Ovary (tissue), 10 donors: Measurements from ENCODE around the gene GHRL. TPM values are rescaled to one million over a fixed set of nuclear protein-coding genes. Genes with fewer than 3 reads are reported as not detected.

Source experiments
- DNase-seq, 5 donors: peaks; one replicate each; pipeline ENCODE4 v3.0.0-alpha.2; 2019 to 2020
- H3K27ac ChIP-seq, 2 donors: fragments of 200-600 bp; one replicate each; pipeline versions ENCODE4 v1.5.1 to v1.8.0; 2019 to 2022
- H3K27me3 ChIP-seq: fragments of 200-600 bp; one replicate; pipeline ENCODE4 v1.8.0; 2022
- H3K36me3 ChIP-seq: fragments of 200-600 bp; sonication (generic); one replicate; pipeline ENCODE4 v1.5.1; 2019
- H3K4me1 ChIP-seq: one replicate; pipeline ENCODE4 v1.8.1; 2013; ENCODE audit warnings: mild to moderate bottlenecking, moderate library complexity; ENCODE audit not compliant: insufficient read depth
- H3K4me3 ChIP-seq: fragments of 200-600 bp; sonication (generic); one replicate; pipeline ENCODE4 v1.5.1; 2017
- H3K9me3 ChIP-seq, 2 donors: fragments of 200-600 bp in 1 of 2; sonication (generic) in 1 of 2; one replicate each; pipeline versions ENCODE4 v1.5.1 to v1.8.1; 2013 to 2019; ENCODE audit warnings: mild to moderate bottlenecking in 1 of 2, moderate library complexity in 1 of 2
- EP300 ChIP-seq: sonication (generic); formaldehyde crosslinking; IDR thresholded peaks from one replicate; pipeline ENCODE4 v1.6.1; 2017; ENCODE audit warnings: antibody characterized with exemption
- POLR2A ChIP-seq: fragments of 450-650 bp; IDR thresholded peaks from one replicate; pipeline ENCODE4 v1.6.1; 2017; ENCODE audit warnings: antibody characterized with exemption, mild to moderate bottlenecking, moderate library complexity
- WGBS, 3 donors: extraction: QIAGEN DNeasy Blood & Tissue Kit in 1 of 3; methylation state at CpG; one replicate each; pipeline versions ENCODE4 v1.1.5 to v1.1.7; 2013 to 2017; 5-methylcytosine and 5-hydroxymethylcytosine counted together
- intact Hi-C, 4 donors: fragments of 100-400 bp; cut with DNase I; formaldehyde crosslinking; loops; one replicate each; pipeline versions ENCODE4 v1.11.0 to v1.15.1; 2022 to 2023
- long read RNA-seq, 3 donors: library from polyadenylated mRNA in 2 of 3; unstranded in 2 of 3; transcript quantifications; one replicate each; pipeline ENCODE4 v2.0.0 and lab custom pipeline, GENCODE V29; 2021 to 2026
- polyA plus RNA-seq, 2 donors: library from polyadenylated mRNA; stranded (reverse); fragments of 200-250 nt in 1 of 2; fragments of 350-450 nt in 1 of 2; fragmentation: Illumina TruSeq in 1 of 2; extraction: RNeasy Lipid Tissue Mini Kit (QIAGEN cat#74804) in 1 of 2; gene quantifications; one replicate each; pipeline ENCODE4 v1.2.3, GENCODE V29; 2013 to 2014
- total RNA-seq, 7 donors: library from RNA; depleted of rRNA in 2 of 7; stranded (reverse); fragments of >200 nt in 2 of 7; fragmentation: NEBNext Ultra II Directional in 3 of 7; extraction: Animal tissue kit (Norgen Biotek cat#: 25700) in 3 of 7; gene quantifications; one replicate each; pipeline versions ENCODE4 v1.1.0 to v1.2.4, GENCODE V29; 2016 to 2023
- TF ChIP-seq, protein P1 (sequence below), 3 donors: fragments of 450-650 bp in 2 of 3; fragments of 200-600 bp in 1 of 3; IDR thresholded peaks; one replicate each; pipeline versions ENCODE4 v1.5.1 to v1.8.0; 2016 to 2022; ENCODE audit warnings: antibody characterized with exemption in 3 of 3, mild to moderate bottlenecking in 1 of 3
- donor health status: DM: no; HTN: no; CAD: no; lungs with moderate emphysema.
- donor health status: DM: no; HTN: no; CAD: no.
- donor health status: Bipolar disorder and iron deficiency.
- donor health status: DM: yes; HTN: yes; CAD: no.
- donor health status: DM: no; HTN: no; CAD: no.
- donor health status: DM: yes; HTN: yes; CAD: no.

GHRL gene, protein sequence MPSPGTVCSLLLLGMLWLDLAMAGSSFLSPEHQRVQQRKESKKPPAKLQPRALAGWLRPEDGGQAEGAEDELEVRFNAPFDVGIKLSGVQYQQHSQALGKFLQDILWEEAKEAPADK
- 1 to 10 TPM in 5 of 7 donors, under 1 TPM in 2; 0.24 to 2.4 (median 1.7) TPM for total RNA-seq
- under 1 TPM; 0.23 to 0.34 TPM for polyA plus RNA-seq
- long read RNA-seq, donor 1, partial matches to known transcripts, result 1 of 19 reads
- long read RNA-seq, donor 1, other reads (novel, unspliced or antisense), result 17 of 19 reads
- long read RNA-seq, donor 2, partial matches to known transcripts, result 0 of 2 reads
- long read RNA-seq, donor 2, other reads (novel, unspliced or antisense), result 0 of 2 reads
- long read RNA-seq, donor 3, partial matches to known transcripts, result 0 of 12 reads
- long read RNA-seq, donor 3, other reads (novel, unspliced or antisense), result 12 of 12 reads

DNA sequence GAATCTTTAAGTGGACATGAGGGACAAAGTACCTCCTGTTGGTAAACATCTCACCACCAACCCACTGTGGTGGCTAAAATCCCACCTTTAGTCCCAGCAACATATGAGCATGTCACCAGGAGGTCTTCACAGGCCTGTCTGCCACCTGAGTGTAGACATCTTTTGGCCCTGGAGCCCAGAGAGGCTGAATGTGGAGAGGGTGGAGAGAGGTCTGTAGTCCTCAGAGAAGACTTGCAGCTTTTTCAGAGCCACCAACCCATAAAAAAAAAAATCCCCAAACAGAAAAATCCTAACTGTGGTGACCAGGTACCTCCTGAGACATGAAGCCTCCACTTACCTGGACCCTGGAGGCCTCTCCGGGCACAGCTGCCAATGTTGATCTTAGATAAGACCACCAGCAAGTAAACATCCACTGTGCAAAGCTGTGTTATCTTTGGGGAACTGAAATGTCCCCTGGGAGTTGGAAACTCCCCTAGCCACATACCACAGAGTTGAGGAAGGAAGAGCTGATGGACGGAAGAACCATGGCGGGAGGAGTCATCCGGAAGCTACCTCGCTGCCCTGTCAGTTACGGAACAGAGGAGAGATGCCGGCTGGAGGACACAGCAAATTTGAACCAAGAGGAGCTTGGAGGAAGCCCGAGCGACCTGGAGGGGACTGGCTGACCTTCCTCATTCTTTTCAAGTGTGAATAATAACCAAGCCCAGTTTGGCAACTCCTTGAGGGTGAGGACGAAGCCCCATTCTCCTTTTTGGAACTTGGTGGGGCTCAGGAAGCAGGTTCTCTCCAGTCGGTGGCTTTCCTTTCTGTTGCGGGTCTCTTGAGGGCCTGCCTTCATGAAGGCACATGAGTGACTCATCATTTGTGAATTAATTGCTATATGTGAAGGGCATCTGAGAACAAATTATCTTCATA is at the start of gene GHRL:
TSS of gene GHRL (minus strand) at position 443 of the 915 bp plus-strand sequence. CDS start 2,767 bp downstream, outside the sequence.
- intact Hi-C loops, result no loop called here
- Histone ChIP-seq H3K4me1 (no peaks in the 10 kb centered on the region), H3K36me3 (no peaks in the 10 kb centered on the region), H3K9me3 (no peaks in the 10 kb centered on the region), H3K27me3 (no peaks in the 10 kb centered on the region), H3K4me3 (no peak within 1 kb of the TSS), H3K27ac (no peak within 1 kb of the TSS)
- 67 to 77% (median 69%) methylated on average over 12 of the region's 12 CpGs for WGBS, 3 donors
- no peak for DNase-seq
- TF ChIP-seq, protein P1, sequence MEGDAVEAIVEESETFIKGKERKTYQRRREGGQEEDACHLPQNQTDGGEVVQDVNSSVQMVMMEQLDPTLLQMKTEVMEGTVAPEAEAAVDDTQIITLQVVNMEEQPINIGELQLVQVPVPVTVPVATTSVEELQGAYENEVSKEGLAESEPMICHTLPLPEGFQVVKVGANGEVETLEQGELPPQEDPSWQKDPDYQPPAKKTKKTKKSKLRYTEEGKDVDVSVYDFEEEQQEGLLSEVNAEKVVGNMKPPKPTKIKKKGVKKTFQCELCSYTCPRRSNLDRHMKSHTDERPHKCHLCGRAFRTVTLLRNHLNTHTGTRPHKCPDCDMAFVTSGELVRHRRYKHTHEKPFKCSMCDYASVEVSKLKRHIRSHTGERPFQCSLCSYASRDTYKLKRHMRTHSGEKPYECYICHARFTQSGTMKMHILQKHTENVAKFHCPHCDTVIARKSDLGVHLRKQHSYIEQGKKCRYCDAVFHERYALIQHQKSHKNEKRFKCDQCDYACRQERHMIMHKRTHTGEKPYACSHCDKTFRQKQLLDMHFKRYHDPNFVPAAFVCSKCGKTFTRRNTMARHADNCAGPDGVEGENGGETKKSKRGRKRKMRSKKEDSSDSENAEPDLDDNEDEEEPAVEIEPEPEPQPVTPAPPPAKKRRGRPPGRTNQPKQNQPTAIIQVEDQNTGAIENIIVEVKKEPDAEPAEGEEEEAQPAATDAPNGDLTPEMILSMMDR (IDR thresholded peaks at IDR 0.05), result no peak
- TF ChIP-seq POLR2A (no peak), EP300 (no peak)

DNA sequence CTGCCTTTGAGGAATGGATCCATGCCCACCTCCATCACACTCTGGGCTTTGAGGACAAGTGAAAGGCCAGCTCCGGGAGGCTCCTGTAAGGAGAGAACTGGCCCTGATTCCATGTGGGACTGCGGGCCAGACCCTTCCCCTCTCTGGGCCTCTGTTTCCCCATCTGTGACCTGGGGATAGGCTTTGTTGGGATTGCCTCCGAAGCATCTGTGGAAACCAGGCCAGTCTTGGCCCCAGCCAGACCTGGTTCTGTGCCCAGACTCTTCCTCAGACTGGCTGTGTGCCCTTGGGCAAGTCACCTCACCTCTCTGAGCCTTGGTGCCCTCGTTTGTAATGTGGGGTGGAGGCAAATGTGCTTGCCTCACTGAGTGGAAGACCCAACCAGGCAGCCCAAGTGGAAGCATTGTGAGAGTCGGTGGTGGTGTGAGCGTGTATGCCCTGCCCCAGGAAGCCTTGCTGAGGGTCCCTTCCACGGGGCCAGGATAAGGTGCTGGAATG is 49.2 kb upstream of the GHRL start:
- no peak for DNase-seq
- intact Hi-C loops, result loop anchor here in 1 of 4 donors (10.0 kb wide), 1 partner anchor 383 kb away; no protein-coding TSS in a partner anchor
- WGBS, 3 donors, result 71 to 73% (median 72%) methylated on average over 7 of the region's 7 CpGs
- Histone ChIP-seq H3K9me3 (no peaks in the 10 kb centered on the region), H3K4me1 (no peaks in the 10 kb centered on the region), H3K36me3 (no peaks in the 10 kb centered on the region), H3K27me3 (no peaks in the 10 kb centered on the region), H3K4me3 (no peak overlapping the region), H3K27ac (no peak overlapping the region)
- TF ChIP-seq, protein P1 (IDR thresholded peaks at IDR 0.05), result no peak
- TF ChIP-seq EP300 (no peak), POLR2A (no peak)

DNA sequence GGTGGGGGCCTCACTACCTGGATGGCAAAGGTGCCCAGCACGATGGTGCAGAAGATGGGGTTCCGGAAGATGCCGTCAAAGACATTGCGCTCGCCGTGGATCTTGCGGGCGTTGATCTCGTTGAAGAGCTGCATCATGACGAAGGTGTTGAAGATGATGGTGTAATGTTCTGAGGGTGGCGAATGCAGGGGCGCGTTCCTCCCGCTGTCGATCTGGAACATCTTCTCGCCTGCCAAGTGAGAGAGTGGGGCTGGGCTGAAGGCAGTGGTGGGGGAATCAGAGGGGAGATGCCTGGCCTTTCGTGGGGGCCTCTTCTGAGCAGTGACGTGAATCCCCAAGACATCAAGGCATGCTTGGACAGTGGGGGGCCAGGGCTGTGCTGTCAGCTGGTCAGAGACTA is 47.7 kb upstream of the GHRL start:
- Histone ChIP-seq H3K9me3 (no peaks in the 10 kb centered on the region), H3K36me3 (no peaks in the 10 kb centered on the region), H3K27me3 (no peaks in the 10 kb centered on the region), H3K4me3 (no peak overlapping the region), H3K27ac (no peak overlapping the region), H3K4me1 (no peaks in the 10 kb centered on the region)
- WGBS, 3 donors, result 84 to 89% (median 85%) methylated on average over 18 of the region's 18 CpGs
- DNase-seq, result no peak
- TF ChIP-seq, protein P1 (IDR thresholded peaks at IDR 0.05), result no peak
- TF ChIP-seq EP300 (no peak), POLR2A (no peak)
- intact Hi-C loops, result loop anchor here in 1 of 4 donors (10.0 kb wide), 1 partner anchor 384 kb away; no protein-coding TSS in a partner anchor

DNA sequence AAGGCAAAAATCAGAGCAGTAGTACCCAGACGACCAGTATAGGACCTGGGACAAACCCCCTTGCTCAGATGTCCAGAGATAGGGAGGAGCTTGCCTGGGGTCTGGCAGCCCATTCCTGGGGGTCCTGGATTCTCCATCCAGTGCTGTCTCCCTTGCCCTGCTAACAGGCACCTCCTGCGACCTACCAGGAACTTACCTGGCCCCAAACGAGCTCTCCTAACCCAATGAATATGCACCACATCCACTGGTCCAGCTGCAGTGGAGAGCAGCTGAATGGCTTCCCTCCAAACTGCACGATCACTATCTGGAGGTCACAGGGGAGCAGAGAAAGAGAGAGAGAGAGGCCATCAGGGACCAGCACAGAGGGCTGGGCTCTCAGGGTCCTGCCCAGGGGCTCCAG is 47.3 kb upstream of the GHRL start:
- TF ChIP-seq, protein P1 (IDR thresholded peaks at IDR 0.05), result no peak
- TF ChIP-seq EP300 (no peak), POLR2A (no peak)
- Histone ChIP-seq H3K27me3 (no peaks in the 10 kb centered on the region), H3K4me1 (no peaks in the 10 kb centered on the region), H3K4me3 (no peak overlapping the region), H3K27ac (no peak overlapping the region), H3K9me3 (no peaks in the 10 kb centered on the region), H3K36me3 (no peaks in the 10 kb centered on the region)
- intact Hi-C loops, result loop anchor here in 1 of 4 donors (10.0 kb wide), 1 partner anchor 385 kb away; no protein-coding TSS in a partner anchor
- WGBS, 3 donors, result 31 to 43% (median 41%) methylated on average over 4 of the region's 4 CpGs
- no peak for DNase-seq
